HEK293T (cell line): ENCODE results near the gene PHACTR3.

Experiments used
- CTCF ChIA-PET: fragments of 350-600 bp; formaldehyde crosslinking; extraction: SDS; loops from one replicate; lab custom pipeline; 2021; ENCODE audit warnings: antibody characterized with exemption, inconsistent platforms; lab: Yijun Ruan, JAX
- POLR2A ChIA-PET: fragments of 350-600 bp; formaldehyde crosslinking; extraction: SDS; loops from one replicate; lab custom pipeline; 2020; ENCODE audit warnings: antibody characterized with exemption, inconsistent platforms; lab: Yijun Ruan, JAX
- DNase-seq: peaks from one replicate; pipeline ENCODE4 v3.0.0; 2012; ENCODE audit warnings: mixed read lengths; ENCODE audit errors: extremely low spot score
- ARNT ChIP-seq: fragments of 450-650 bp; IDR thresholded peaks from 2 replicates; pipeline ENCODE4 v1.6.1; 2017; ENCODE audit warnings: mild to moderate bottlenecking
- BHLHE40 ChIP-seq: fragments of 450-650 bp; IDR thresholded peaks from 2 replicates; pipeline ENCODE4 v1.6.1; 2016; ENCODE audit warnings: mild to moderate bottlenecking, moderate library complexity, borderline replicate concordance
- CTBP1 ChIP-seq: fragments of 450-650 bp; IDR thresholded peaks from 2 replicates; pipeline ENCODE4 v1.6.1; 2016; ENCODE audit warnings: borderline replicate concordance
- ELF4 ChIP-seq: fragments of 450-650 bp; IDR thresholded peaks from 2 replicates; pipeline ENCODE4 v1.6.1; 2017; ENCODE audit warnings: antibody characterized with exemption
- FOXA1 ChIP-seq: fragments of 450-650 bp; IDR thresholded peaks from 2 replicates; pipeline ENCODE4 v1.6.1; 2016; ENCODE audit warnings: mild to moderate bottlenecking
- FOXK2 ChIP-seq: fragments of 450-650 bp; IDR thresholded peaks from 2 replicates; pipeline ENCODE4 v1.6.1; 2016; ENCODE audit warnings: mild to moderate bottlenecking
- FOXM1 ChIP-seq: fragments of 450-650 bp; IDR thresholded peaks from 2 replicates; pipeline ENCODE4 v1.6.1; 2017; ENCODE audit warnings: mild to moderate bottlenecking, borderline replicate concordance
- HDGF ChIP-seq: fragments of 450-650 bp; IDR thresholded peaks from 2 replicates; pipeline ENCODE4 v1.6.1; 2017; ENCODE audit warnings: antibody characterized with exemption, borderline replicate concordance
- L3MBTL2 ChIP-seq: fragments of 450-650 bp; conservative IDR thresholded peaks from 2 replicates; pipeline ENCODE4 v1.6.1; 2016; ENCODE audit warnings: mild to moderate bottlenecking
- LEF1 ChIP-seq: fragments of 450-650 bp; IDR thresholded peaks from 2 replicates; pipeline ENCODE4 v1.6.1; 2017; ENCODE audit warnings: mild to moderate bottlenecking, borderline replicate concordance
- NFRKB ChIP-seq: fragments of 450-650 bp; IDR thresholded peaks from 2 replicates; pipeline ENCODE4 v1.6.1; 2016; ENCODE audit warnings: mild to moderate bottlenecking, moderate library complexity
- SP1 ChIP-seq: fragments of 450-650 bp; IDR thresholded peaks from 2 replicates; pipeline ENCODE4 v1.6.1; 2017
- SUZ12 ChIP-seq: fragments of 450-650 bp; IDR thresholded peaks from 2 replicates; pipeline ENCODE4 v1.6.1; 2016; ENCODE audit warnings: mild to moderate bottlenecking
- TARDBP ChIP-seq: fragments of 450-650 bp; IDR thresholded peaks from 2 replicates; pipeline ENCODE4 v1.6.1; 2016
- ZNF384 ChIP-seq: fragments of 450-650 bp; IDR thresholded peaks from 2 replicates; pipeline ENCODE4 v1.6.1; 2016
- TF ChIP-seq, protein P1 (sequence below): fragments of 450-650 bp; IDR thresholded peaks from 2 replicates; pipeline ENCODE4 v1.6.1; 2016

The PHACTR3 gene

DNA sequence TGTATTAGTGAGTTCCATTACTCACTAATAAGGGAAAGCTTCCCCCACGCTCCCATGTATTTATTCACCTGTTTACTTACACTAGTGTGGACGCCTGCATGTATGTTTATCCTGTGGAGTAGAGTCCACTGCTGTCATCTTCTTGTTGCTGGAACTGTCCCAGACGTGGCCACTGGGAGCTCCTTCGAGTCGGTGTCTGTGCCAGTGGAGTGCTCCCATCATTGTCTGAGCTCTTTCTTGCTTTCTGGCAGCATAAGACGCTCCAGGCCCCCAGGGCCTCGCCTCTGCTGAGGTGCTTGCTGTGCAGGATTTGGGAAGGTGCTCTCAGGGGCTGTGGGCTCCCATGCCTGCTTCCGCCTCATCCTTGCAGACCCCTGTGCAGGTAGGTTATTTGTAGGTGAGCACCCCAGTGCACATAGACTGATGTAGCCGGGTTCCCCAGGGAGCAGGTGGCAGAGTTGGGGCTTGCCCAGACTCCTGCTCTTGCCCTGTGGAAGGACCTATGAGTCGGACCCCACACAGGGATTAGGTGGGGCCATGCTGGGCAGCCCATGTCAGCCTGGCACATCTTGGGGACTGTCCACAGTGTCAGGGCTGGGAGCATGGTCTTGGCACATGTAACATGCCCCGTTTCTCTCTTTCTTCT, 16.6 kb downstream of the PHACTR3 start:
- TF ChIP-seq FOXK2, result no peak
- no peak for TF ChIP-seq NFRKB
- TF ChIP-seq ARNT, result no peak
- no peak for TF ChIP-seq L3MBTL2
- TF ChIP-seq, protein P1, sequence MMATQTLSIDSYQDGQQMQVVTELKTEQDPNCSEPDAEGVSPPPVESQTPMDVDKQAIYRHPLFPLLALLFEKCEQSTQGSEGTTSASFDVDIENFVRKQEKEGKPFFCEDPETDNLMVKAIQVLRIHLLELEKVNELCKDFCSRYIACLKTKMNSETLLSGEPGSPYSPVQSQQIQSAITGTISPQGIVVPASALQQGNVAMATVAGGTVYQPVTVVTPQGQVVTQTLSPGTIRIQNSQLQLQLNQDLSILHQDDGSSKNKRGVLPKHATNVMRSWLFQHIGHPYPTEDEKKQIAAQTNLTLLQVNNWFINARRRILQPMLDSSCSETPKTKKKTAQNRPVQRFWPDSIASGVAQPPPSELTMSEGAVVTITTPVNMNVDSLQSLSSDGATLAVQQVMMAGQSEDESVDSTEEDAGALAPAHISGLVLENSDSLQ, result no peak
- no peak for TF ChIP-seq FOXA1
- no peak for TF ChIP-seq ELF4
- no peak for TF ChIP-seq FOXM1
- TF ChIP-seq SUZ12, result no peak
- no peak for TF ChIP-seq ZNF384
- no peak for TF ChIP-seq HDGF
- no peak for TF ChIP-seq SP1
- no peak for TF ChIP-seq LEF1
- TF ChIP-seq CTBP1, result no peak
- TF ChIP-seq TARDBP, result no peak
- TF ChIP-seq BHLHE40, result no peak
- DNase-seq, result no peak
- POLR2A ChIA-PET, result no interaction called here
- CTCF ChIA-PET, result no interaction called here

DNA sequence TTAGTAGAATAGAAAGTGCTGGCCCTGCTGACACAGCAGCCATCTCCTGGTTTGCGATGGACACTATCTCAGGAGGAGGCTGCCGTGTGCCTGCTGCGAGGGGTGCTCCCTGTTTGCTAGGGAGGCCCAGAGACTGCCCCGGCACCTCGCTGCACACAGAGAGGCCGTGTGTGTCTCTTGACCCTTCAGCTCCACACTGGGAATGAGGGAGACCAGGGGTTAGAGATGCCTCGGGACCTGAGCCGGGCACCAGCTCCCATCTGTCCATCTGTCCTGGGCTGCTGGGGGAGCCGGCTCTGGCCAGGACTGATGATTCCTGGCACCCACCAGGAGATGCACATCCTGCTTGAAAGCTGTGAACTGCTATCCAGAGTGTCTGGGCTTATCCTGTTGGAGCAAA, 18.2 kb downstream of the PHACTR3 start:
- TF ChIP-seq FOXK2 (no peak), ELF4 (no peak), ZNF384 (no peak), FOXA1 (no peak), CTBP1 (no peak), TARDBP (no peak), NFRKB (no peak), L3MBTL2 (no peak), ARNT (no peak), BHLHE40 (no peak), LEF1 (no peak), SUZ12 (no peak), FOXM1 (no peak), HDGF (no peak)
- ChIA-PET CTCF (interaction anchor here (0.7 kb wide), 1 partner anchor 61 kb away, joined by 3 read pairs; no protein-coding TSS in a partner anchor), POLR2A (no interaction called here)
- DNase-seq, result no peak

DNA sequence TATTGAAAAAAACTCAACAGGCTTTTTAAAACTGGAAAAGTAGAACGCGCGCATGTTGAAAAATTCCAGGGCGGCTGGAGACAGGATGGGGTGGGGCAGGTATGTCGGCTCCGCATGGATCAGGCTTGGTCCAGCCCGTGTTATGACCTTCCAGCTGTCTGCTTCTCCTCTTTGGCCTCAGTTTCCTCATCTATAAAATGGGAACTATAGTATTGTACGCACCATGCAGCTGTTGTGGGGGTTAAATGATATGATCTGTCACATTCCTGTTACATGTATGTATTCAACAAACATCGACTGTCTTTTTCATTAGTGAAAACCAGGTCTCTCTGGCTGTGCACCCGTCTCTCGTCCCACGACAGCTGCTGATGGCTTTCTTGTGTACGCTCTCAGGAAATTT, 18.8 kb downstream of the PHACTR3 start:
- ChIA-PET POLR2A (no interaction called here), CTCF (no interaction called here)
- TF ChIP-seq FOXK2 (no peak), TARDBP (no peak), HDGF (no peak), ZNF384 (no peak), LEF1 (no peak), CTBP1 (no peak), L3MBTL2 (no peak), NFRKB (no peak), BHLHE40 (no peak), FOXM1 (no peak)
- TF ChIP-seq, protein P1, result no peak
- no peak for DNase-seq

DNA sequence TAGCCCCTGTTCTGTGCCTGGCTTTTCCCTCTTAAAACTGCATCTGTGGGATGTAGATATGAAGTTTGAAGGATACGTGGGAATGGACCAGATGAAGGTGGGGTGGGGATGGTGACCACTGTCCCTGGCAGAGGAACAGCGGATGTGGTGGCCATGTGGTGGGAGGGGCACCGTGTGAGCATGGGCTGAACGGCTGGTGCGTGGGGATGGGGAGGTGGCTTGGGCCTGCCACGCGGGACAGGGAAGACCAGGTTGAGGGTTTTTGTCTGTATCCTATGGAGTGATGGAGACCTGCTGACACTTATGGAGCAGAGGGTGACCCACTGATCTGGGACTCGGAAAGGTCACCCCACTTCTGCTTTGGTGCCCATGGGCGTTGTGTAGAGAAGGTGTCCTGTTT, 19.2 kb downstream of the PHACTR3 start:
- TF ChIP-seq ELF4 (no peak), CTBP1 (no peak), SUZ12 (no peak), ZNF384 (no peak), HDGF (no peak), FOXA1 (no peak), LEF1 (no peak), L3MBTL2 (no peak), FOXM1 (no peak)
- CTCF ChIA-PET, result no interaction called here
- no peak for DNase-seq
- POLR2A ChIA-PET, result no interaction called here

DNA sequence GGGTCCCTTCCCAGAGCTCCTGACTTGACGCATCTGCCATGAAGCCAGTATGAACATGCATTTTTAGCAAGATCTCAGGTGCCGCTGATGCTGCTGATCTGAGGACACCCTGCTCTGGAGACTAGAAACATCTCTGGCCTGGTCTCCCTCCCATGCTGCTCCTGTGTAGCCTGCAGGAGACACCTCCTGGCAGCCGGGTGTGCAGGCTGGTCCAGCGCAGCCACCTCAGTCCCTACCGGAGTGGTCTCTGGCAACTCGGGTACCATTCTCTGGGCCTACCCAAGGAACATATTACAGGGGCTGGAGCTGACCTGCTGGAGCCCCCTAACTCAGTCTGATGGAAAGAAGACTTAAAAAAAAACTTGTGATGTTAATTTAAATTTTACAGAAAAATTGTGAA, 20.1 kb downstream of the PHACTR3 start:
- no peak for TF ChIP-seq NFRKB
- no peak for TF ChIP-seq SP1
- TF ChIP-seq ARNT, result no peak
- TF ChIP-seq TARDBP, result no peak
- TF ChIP-seq HDGF, result no peak
- no peak for TF ChIP-seq BHLHE40
- no peak for TF ChIP-seq ZNF384
- no peak for TF ChIP-seq FOXM1
- no peak for TF ChIP-seq FOXA1
- POLR2A ChIA-PET, result no interaction called here
- DNase-seq, result no peak
- CTCF ChIA-PET, result no interaction called here

DNA sequence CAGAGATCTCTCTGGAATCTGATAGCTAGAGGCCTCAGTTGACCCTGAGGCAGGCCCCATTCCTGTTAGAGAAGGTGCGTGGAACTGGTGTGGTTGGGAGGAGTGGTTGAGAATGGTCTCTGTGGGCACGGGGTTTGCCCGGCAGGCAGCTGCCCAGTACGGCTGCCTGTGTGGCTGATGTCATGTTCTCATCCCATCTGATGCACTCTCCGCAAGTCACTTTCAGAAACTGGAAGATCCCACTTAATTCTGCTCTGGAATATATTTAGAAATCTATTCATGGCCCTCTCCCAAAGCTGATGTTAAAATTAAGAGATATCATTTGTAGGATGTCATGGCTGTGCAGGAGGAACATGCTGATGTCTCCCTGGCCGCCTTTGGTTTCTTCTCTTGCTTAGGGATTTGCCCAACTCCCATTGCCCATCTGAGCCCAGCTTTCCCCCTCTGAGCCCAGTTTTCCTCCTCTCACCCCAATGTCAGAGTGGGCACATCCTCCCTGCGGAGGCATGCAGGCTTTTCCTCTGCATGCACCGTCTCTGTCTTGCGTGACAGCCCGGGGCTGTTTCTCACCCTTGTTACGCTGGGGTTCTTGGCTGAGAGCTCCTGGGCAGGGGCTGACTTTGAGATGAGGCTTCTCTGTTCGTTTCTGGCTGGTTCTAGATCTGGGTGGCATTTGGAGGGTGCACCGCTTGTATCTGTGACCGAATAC, 21.0 kb downstream of the PHACTR3 start:
- TF ChIP-seq L3MBTL2, result no peak
- no peak for TF ChIP-seq ELF4
- no peak for TF ChIP-seq LEF1
- no peak for TF ChIP-seq FOXK2
- TF ChIP-seq HDGF, result no peak
- TF ChIP-seq, protein P1, result no peak
- no peak for TF ChIP-seq CTBP1
- TF ChIP-seq SP1, result no peak
- no peak for TF ChIP-seq NFRKB
- TF ChIP-seq TARDBP, result no peak
- TF ChIP-seq ZNF384, result no peak
- no peak for TF ChIP-seq ARNT
- POLR2A ChIA-PET, result no interaction called here
- CTCF ChIA-PET, result no interaction called here
- DNase-seq, result no peak
